ENCODE data around the gene SFXN5. TPM values are rescaled to one million over a fixed set of nuclear protein-coding genes. Genes with fewer than 3 reads are reported as not detected.
"Not testable (repeated sequence)": the region's sequence is repeated elsewhere in the genome, so short reads cannot be mapped to it uniquely, and the experiment has no call there.

The SFXN5 gene
- total RNA-seq, 2 donors from 2014 or later: 12.8 to 23.2 TPM

- WGBS: 93% methylated on average over 3 of the region's 3 CpGs
- no peaks in the 10 kb centered on the region for H3K4me1 ChIP-seq (replicated peaks)
- H3K36me3 ChIP-seq: no peaks in the 10 kb centered on the region
- H3K27ac ChIP-seq: no peak overlapping the region
- intact Hi-C loops (cut with DNase I): no loop called here
- H3K9me3 ChIP-seq: no peaks in the 10 kb centered on the region
- DNase-seq (ENCODE audit: low spot score): no peak
- H3K27me3 ChIP-seq (replicated peaks; ENCODE audit: insufficient read depth): no peaks in the 10 kb centered on the region
- H3K4me3 ChIP-seq: no peak overlapping the region
- TF ChIP-seq POLR2AphosphoS5 (IDR thresholded peaks at IDR 0.05): no peak
- TF ChIP-seq, protein P1, sequence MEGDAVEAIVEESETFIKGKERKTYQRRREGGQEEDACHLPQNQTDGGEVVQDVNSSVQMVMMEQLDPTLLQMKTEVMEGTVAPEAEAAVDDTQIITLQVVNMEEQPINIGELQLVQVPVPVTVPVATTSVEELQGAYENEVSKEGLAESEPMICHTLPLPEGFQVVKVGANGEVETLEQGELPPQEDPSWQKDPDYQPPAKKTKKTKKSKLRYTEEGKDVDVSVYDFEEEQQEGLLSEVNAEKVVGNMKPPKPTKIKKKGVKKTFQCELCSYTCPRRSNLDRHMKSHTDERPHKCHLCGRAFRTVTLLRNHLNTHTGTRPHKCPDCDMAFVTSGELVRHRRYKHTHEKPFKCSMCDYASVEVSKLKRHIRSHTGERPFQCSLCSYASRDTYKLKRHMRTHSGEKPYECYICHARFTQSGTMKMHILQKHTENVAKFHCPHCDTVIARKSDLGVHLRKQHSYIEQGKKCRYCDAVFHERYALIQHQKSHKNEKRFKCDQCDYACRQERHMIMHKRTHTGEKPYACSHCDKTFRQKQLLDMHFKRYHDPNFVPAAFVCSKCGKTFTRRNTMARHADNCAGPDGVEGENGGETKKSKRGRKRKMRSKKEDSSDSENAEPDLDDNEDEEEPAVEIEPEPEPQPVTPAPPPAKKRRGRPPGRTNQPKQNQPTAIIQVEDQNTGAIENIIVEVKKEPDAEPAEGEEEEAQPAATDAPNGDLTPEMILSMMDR (IDR thresholded peaks at IDR 0.05): no peak
- TF ChIP-seq POLR2A (IDR thresholded peaks at IDR 0.05): no peak
Measured at GRCh38 chr2:73099486-73099885, 28.0 kb upstream of the SFXN5 start.

DNA sequence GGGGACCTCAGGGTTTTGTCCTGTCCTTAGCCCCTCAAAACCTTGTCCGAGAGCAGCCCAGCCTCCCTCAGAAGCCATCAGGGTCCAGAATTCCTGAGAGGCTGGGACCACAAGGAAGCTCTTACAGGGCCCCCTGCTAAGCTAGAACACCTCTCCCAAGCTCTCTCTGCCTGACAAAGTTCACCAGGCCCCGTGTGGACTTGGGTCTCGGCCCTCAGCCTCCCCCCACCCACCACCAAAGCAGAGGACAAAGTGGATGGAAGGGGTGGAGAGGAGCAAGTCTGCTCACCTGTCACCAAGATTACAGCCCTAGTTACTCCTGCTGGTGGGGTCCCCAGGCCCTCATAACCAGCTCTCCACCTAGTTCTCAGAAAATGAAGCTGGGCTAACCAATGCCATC is 24.4 kb upstream of the SFXN5 start:
- WGBS: 79% methylated on average over 3 of the region's 3 CpGs

GRCh38 chr2:73093601-73094218 is 22.2 kb upstream of the SFXN5 start:
- H3K27ac ChIP-seq; H3K4me1 ChIP-seq (replicated peaks); H3K27me3 ChIP-seq (replicated peaks; ENCODE audit: insufficient read depth); H3K36me3 ChIP-seq; H3K4me3 ChIP-seq; H3K9me3 ChIP-seq; intact Hi-C loops (cut with DNase I); DNase-seq (ENCODE audit: low spot score): not testable (repeated sequence)
- 78% methylated on average over 17 of the region's 17 CpGs for WGBS

More for the DNA sequence above, 24.4 kb upstream of the SFXN5 start:
- no peaks in the 10 kb centered on the region for H3K4me1 ChIP-seq (replicated peaks)
- TF ChIP-seq POLR2A (IDR thresholded peaks at IDR 0.05) (no peak), POLR2AphosphoS5 (IDR thresholded peaks at IDR 0.05) (no peak)
- TF ChIP-seq, protein P1 (IDR thresholded peaks at IDR 0.05): no peak
- intact Hi-C loops (cut with DNase I): no loop called here
- H3K9me3 ChIP-seq: no peaks in the 10 kb centered on the region
- H3K4me3 ChIP-seq: no peak overlapping the region
- no peak overlapping the region for H3K27ac ChIP-seq
- H3K36me3 ChIP-seq: no peaks in the 10 kb centered on the region
- H3K27me3 ChIP-seq (replicated peaks; ENCODE audit: insufficient read depth): no peaks in the 10 kb centered on the region
- no peak for DNase-seq (ENCODE audit: low spot score)

- no peak overlapping the region for H3K4me3 ChIP-seq
- no peak overlapping the region for H3K27ac ChIP-seq
- no peaks in the 10 kb centered on the region for H3K4me1 ChIP-seq (replicated peaks)
- DNase-seq (ENCODE audit: low spot score): no peak
- no peaks in the 10 kb centered on the region for H3K9me3 ChIP-seq
- intact Hi-C loops (cut with DNase I): no loop called here
- H3K27me3 ChIP-seq (replicated peaks; ENCODE audit: insufficient read depth): no peaks in the 10 kb centered on the region
- no peak for TF ChIP-seq POLR2A (IDR thresholded peaks at IDR 0.05)
- TF ChIP-seq, protein P1 (IDR thresholded peaks at IDR 0.05): no peak
- TF ChIP-seq POLR2AphosphoS5 (IDR thresholded peaks at IDR 0.05): no peak
- 63% methylated on average over 7 of the region's 7 CpGs for WGBS
- H3K36me3 ChIP-seq: peaks cover 0 to 3% of the 10 kb centered on the region in 2 donors
Measured at GRCh38 chr2:73092146-73092783, 20.8 kb upstream of the SFXN5 start.

DNA sequence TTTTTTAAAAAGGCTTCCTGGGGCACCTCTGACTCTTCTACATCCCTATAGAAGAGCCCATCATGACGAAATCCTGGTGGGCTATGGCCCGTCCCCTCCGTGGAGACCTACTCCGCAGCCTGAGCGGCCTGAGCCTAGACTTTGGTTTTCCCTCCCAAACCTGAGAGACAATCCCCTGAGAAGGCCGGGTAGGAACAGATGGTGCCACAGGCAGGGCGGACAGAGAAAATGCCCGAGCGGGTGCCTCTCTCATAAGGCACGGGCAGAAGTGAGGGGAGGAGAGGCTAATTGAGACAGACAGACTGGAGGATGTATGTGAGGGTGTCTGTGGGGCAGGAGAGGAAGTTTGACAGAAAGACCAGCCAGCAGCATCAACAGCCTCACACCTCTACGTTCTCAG is 20.2 kb upstream of the SFXN5 start:
- TF ChIP-seq POLR2AphosphoS5 (IDR thresholded peaks at IDR 0.05) (no peak), POLR2A (IDR thresholded peaks at IDR 0.05) (no peak)
- TF ChIP-seq, protein P1 (IDR thresholded peaks at IDR 0.05): no peak
- H3K27ac ChIP-seq: no peak overlapping the region
- H3K27me3 ChIP-seq (replicated peaks; ENCODE audit: insufficient read depth): no peaks in the 10 kb centered on the region
- no peaks in the 10 kb centered on the region for H3K9me3 ChIP-seq
- H3K4me1 ChIP-seq (replicated peaks): no peaks in the 10 kb centered on the region
- peaks cover 0 to 3% of the 10 kb centered on the region in 2 donors for H3K36me3 ChIP-seq
- DNase-seq (ENCODE audit: low spot score): no peak
- H3K4me3 ChIP-seq: no peak overlapping the region
- WGBS: 94% methylated on average over 11 of the region's 11 CpGs
- intact Hi-C loops (cut with DNase I): no loop called here

All from prostate gland (tissue), 2 donors.